Measurements from ENCODE around the gene CCDC78. TPM values are rescaled to one million over a fixed set of nuclear protein-coding genes. Genes with fewer than 3 reads are reported as not detected.

CCDC78 gene
- total and polyA plus RNA-seq, 2 of the 13 experiments (the other 11 are each of a cell fraction or from before 2014, with no cell fraction given), result 0.53 to 1.5 TPM

GRCh38 chr16:720990-721764, 5.1 kb downstream of the CCDC78 start, which contains the start of gene ANTKMT (continued):
- TF ChIP-seq ZNF280D (CRISPR knock-in tag; IDR thresholded peaks at IDR 0.05) (no peak), MBD4 (IDR thresholded peaks at IDR 0.05; ENCODE audit: borderline replicate concordance, low read length) (no peak), DZIP1 (CRISPR knock-in tag; IDR thresholded peaks at IDR 0.05) (peak; percentile 56), ZFAT (CRISPR knock-in tag; conservative IDR thresholded peaks at IDR 0.05) (no peak; the same call in 1 of the 2 replicates), MYC (CRISPR knock-in tag; IDR thresholded peaks at IDR 0.05; ENCODE audit: borderline replicate concordance) (peak; percentile 80), ZNF607 (CRISPR knock-in tag; IDR thresholded peaks at IDR 0.05; ENCODE audit: borderline replicate concordance) (peak; percentile 90; the same call in 1 of the 2 replicates), ZNF639 (CRISPR knock-in tag; conservative IDR thresholded peaks at IDR 0.05) (peak; percentile 74), ZNF709 (CRISPR knock-in tag; IDR thresholded peaks at IDR 0.05) (peak; percentile 91), TFDP1 (CRISPR knock-in tag; IDR thresholded peaks at IDR 0.05; ENCODE audit: borderline replicate concordance) (peak; percentile 95), ZNF329 (CRISPR knock-in tag; IDR thresholded peaks at IDR 0.05; ENCODE audit: low read depth) (peak; percentile 89; the same call in 1 of the 2 replicates), ZNF768 (CRISPR knock-in tag; IDR thresholded peaks at IDR 0.05) (peak; percentile 52; the same call in 1 of the 2 replicates), MATR3 (CRISPR knock-in tag; IDR thresholded peaks at IDR 0.05) (no peak), ZNF34 (CRISPR knock-in tag; IDR thresholded peaks at IDR 0.05; ENCODE audit: borderline replicate concordance) (0 out of 2 replicates have a peak, but pooled peaks have one; percentile 67), ZNF383 (CRISPR knock-in tag; IDR thresholded peaks at IDR 0.05; ENCODE audit: borderline replicate concordance) (no peak), ZSCAN21 (CRISPR knock-in tag; IDR thresholded peaks at IDR 0.05; ENCODE audit: borderline replicate concordance) (peak; percentile 92), ZFP82 (CRISPR knock-in tag; IDR thresholded peaks at IDR 0.05; ENCODE audit: borderline replicate concordance) (peak; percentile 95), REXO4 (CRISPR knock-in tag; IDR thresholded peaks at IDR 0.05; ENCODE audit: borderline replicate concordance) (0 out of 2 replicates have a peak, but pooled peaks have one; percentile 23), FOSL2 (CRISPR knock-in tag; IDR thresholded peaks at IDR 0.05) (no peak)
- TF ChIP-seq, protein P1, sequence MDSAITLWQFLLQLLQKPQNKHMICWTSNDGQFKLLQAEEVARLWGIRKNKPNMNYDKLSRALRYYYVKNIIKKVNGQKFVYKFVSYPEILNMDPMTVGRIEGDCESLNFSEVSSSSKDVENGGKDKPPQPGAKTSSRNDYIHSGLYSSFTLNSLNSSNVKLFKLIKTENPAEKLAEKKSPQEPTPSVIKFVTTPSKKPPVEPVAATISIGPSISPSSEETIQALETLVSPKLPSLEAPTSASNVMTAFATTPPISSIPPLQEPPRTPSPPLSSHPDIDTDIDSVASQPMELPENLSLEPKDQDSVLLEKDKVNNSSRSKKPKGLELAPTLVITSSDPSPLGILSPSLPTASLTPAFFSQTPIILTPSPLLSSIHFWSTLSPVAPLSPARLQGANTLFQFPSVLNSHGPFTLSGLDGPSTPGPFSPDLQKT (CRISPR knock-in tag; IDR thresholded peaks at IDR 0.05; ENCODE audit: borderline replicate concordance), result no peak
